ENCODE data around the gene KCNQ5.
A peak's percentile ranks its signal among the peaks of the same experiment; 100 is the strongest.

KCNQ5 gene

GRCh38 chr6:72742001-72742673 lies 120.3 kb downstream of the KCNQ5 start:
- DNase-seq = no peak

DNA sequence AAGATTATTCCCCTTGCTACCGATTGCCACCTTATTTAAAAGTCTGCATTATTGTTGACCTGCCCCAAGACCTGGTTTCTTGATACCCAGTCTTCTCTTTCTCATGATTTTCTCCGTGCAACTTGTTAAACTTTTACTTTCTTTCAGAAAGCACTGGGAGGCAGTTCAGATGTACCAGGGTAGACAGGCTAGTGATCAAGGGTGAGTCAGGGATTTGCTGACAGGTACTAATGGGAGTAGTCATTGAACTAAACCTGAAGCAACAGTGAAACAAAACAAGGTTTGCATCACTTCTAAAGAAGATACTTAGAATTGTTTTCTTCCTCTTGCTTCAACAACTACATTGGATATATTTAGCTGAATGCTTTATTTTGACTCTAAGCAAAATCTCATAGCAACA lies 124.4 kb downstream of the KCNQ5 start:
- DNase-seq = no peak

DNA sequence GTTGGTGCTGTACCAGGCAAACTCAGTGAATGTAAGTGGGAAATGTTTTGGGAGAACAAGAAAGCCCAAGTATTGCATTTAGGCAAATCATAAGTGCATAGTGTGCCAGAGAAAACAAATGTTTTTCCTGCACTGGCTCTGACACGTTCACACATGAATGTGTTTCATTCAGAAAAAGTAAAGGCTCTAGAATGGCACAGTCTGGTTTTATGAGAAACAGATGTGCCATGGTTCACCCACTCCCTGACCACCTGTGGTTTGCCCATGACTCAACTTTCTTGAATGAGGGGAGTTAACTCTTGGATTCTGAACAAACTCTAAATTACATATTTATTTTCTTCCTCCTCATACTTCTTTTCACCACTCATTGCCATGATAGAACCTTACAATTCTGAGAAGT lies 126.9 kb downstream of the KCNQ5 start:
- DNase-seq = peak; percentile 90

DNA sequence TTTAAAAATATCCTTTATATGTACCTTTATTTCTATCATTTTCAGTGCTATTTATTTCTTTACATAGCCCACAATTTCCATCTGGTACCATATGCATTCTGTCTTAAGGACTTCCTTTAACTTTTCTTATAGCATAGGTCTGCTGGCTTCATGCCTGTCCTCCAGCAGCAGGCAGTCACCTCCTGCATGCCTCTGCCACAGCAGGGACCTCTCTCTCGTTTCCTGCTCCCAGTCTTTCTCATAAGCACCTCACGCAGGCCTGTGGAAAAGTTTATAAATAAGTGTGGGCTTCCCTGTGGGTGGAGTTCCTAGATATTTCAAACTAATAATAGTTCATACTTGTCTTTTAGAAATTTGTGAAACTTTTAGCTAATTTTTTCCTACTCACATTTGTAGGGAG lies 133.9 kb downstream of the KCNQ5 start:
- no peak for DNase-seq

- no peak for DNase-seq
Observed at GRCh38 chr6:72757048-72757447, 135.2 kb downstream of the KCNQ5 start.

- no peak for DNase-seq
Observed at GRCh38 chr6:72757926-72758325, 136.1 kb downstream of the KCNQ5 start.

DNA sequence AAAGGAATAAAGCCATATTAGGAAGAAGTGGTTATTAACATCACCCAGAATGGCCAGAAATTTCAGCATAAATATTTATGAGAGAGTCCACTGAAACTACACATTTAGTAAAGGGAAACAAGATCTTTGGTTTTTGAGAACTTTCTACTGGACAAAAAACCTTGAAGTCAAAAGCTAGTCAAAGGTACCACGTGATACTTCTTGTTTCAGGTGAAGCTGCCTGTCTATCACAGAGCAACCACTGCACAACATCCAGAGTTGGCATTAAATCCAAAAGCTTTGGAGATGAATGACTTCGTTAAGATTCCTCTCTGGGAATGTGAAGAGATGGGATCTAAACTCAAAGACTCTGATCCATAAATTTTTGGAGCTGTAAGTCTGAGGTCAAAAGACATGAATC lies 137.0 kb downstream of the KCNQ5 start:
- no peak for DNase-seq

GRCh38 chr6:72760114-72760793 lies 138.4 kb downstream of the KCNQ5 start:
- DNase-seq = no peak

- no peak for DNase-seq
Observed at GRCh38 chr6:72761761-72762160, 139.9 kb downstream of the KCNQ5 start.

DNA sequence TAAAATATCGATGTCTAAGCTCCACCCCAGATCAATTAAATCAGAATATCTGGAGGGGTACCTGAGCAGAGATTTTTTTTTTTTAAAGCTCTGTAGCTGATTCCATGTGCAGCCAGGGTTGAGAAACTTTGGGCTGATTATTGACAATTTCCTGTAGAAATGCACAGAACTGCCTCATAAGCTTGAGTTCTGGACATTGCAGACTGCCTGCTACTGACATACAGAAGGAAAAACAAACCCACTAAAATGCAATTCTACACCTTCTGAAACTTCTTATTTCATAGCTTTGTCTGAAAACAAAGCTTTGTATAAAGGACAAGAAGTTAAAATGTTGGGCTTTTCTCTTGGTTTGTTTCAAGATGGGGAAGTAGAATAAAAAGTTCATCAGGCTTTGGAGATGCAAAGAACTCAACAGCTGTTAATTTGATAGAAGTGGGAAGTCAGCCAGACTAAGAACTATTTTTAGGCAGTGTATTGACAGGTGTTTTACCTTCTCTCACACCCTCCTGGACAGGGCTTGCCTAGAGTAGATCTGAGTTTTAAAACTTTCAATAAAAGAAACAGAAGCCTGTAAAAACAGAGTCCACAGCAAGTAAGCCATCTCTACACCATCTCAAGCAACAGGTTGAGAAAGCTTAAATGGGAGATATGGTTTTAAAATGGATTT lies 147.7 kb downstream of the KCNQ5 start:
- DNase-seq = no peak

DNA sequence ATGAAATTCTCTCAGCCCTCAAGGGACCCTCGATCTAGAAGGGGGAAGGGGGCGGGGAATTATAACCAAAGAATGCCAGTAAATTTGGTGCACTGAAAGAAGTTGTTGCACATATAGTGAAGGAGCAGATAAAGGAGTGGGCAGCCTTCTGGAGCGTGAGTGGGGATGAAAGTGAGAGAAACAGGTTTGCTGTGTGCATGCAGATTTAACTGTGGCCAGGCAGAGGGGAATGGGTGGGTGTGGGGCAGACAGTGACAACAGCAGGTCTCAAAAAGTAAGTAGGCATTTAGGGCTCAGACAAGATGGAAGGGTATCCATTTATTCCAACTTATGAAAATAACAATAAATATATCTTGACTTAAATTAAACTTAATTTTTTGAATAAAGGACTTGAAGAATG lies 149.1 kb downstream of the KCNQ5 start:
- no peak for DNase-seq

DNA sequence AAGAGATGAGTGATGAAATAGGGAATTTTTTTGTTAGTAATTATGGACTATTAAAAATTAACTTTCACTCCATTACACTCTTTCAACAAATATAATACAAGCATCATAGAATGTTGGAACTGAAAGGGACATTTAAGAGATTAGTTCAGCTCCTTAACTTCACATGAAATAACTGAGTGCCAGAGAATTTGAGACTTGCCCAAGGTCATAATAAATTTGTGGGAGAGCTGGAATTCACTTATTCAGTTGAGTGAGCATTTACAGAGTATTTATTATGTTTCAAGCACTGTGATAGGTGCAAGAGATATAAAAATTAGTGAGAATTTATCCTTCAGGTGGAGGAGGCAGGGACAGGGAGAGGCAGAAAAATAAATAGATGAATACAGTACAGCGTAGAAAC lies 154.6 kb downstream of the KCNQ5 start:
- no peak for DNase-seq

GRCh38 chr6:72781624-72782023 lies 159.8 kb downstream of the KCNQ5 start:
- no peak for DNase-seq

- DNase-seq = no peak
Observed at GRCh38 chr6:72783035-72783434, 161.2 kb downstream of the KCNQ5 start.

DNA sequence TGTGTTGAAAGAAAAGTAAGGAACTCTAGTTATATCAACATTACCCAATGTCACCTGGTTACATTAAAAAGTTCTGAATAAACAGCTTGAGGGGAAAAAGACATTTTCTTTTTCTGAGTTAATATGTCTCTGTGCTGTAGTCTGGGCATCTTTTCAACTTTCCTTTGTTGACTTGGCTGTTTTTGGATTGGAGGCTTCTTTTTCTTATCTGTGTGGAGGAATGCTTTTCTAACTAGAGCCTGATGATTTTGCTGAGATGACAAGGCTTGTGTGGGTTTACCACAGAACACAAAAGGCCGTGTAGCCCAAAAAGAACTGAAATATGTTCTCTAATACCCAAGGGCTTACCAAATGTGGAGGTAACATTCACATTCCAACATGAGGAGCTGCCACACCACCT lies 161.8 kb downstream of the KCNQ5 start:
- peak; percentile 48 for DNase-seq

GRCh38 chr6:72784071-72784470 lies 162.2 kb downstream of the KCNQ5 start:
- peak; percentile 60 for DNase-seq

- DNase-seq = peak; percentile 79
Observed at GRCh38 chr6:72784581-72784980, 162.7 kb downstream of the KCNQ5 start.

GRCh38 chr6:72787391-72788031 lies 165.6 kb downstream of the KCNQ5 start:
- DNase-seq = peak; percentile 83

DNA sequence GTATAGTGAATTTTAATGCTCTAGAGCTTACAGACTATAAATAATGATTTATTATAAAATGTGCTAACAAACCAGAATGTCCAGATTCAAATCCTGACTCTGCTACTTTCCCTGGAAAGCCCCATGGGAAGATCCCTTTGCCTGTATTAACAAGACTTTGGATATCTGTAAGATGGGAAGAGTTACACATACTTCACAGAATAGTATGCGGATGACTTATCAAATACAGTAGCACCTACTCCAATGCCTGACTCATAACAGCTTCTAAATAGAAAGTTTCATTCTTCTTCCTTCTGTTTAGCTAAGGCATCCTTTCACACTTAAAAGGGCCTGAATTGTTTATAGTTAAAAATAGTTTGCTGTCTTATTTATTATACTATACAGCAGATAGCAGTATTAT lies 166.3 kb downstream of the KCNQ5 start:
- peak; percentile 62 for DNase-seq

DNA sequence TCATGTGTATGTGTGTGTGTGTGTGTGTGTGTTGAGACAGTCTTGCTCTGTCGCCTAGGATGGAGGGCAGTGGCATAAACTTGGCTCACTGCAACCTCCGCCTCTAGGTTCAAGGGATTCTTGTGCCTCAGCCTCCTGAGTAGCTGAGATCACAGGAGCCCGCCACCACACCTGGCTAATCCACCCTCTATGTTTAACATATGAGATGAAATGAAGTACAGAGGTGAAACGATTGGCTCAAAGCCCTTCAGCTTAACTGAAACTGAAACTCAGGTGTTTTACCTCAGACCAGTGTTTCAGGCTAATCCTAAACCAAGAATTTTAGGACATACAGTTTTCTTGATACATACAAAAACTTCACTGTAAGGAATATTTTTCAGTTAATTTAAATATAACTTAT lies 167.3 kb downstream of the KCNQ5 start:
- no peak for DNase-seq

- peak; percentile 54 for DNase-seq
Observed at GRCh38 chr6:72792692-72793091, 170.8 kb downstream of the KCNQ5 start.

DNA sequence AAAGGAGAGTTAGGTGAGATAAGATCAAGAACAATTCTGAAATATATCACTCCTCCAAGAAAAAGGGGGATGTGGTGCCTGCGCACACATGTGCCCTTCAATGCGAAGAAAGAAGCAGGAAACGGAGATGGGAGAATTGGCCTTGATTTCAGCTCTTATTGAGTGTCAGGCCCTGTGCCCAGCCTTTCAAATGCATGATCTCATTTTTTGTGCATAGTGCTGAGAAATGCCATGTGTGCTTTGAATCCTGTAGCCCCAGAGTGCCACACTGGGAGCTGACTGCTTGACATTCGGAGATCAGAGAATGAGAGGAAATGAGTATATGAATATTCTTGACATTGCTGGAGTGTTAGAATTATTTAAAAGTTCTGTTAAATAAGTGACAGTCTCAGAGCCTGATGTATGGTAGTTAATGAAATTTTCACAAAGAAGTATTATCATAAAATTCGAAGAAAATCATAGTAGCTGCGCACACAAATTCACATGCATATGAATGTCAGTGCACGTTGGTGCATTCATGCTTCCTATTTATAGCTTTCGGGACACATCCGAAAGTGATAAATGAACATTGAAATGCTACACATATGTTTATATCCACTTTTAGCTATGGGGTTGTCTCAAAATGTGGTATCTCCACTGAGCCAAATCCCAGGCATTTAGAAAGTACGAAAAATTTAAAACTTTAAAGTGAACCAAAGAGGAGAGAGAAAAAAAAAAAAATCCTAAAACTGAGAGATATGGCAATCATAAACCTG lies 172.0 kb downstream of the KCNQ5 start:
- DNase-seq = no peak

DNA sequence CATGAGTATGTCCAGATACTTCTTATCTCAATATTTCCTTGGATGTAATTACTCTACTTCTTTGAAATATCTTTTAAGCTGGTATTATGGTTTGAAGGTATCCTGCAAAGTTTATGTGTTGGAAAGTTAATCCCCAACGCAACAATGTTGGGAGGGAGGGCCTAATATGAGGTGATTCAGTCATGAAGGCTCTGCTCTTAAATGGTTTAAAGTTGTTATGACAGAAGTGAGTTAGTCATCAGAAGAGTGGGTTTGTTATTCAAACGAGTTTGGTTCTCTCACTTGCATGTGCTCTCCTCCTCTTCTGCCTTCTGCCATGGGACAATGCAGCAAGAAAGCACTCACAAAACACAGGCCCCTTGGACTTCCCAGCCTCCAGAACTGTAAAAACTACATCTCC lies 176.3 kb downstream of the KCNQ5 start:
- peak; percentile 26 for DNase-seq
